HepG2 (cell line): ENCODE results near the gene RAPGEF5. TPM values are rescaled to one million over a fixed set of nuclear protein-coding genes. Genes with fewer than 3 reads are reported as not detected.

Experiments used
- AKNA ChIP-seq: sonication (generic); formaldehyde crosslinking; IDR thresholded peaks from 2 replicates; pipeline ENCODE4 v1.4.0; 2020; ENCODE audit warnings: missing genetic modification reagents, borderline replicate concordance
- BCL3 ChIP-seq: sonication (generic); formaldehyde crosslinking; IDR thresholded peaks from 2 replicates; pipeline ENCODE4 v1.5.1; 2020; ENCODE audit warnings: mild to moderate bottlenecking, missing genetic modification reagents, moderate library complexity
- CEBPB ChIP-seq: IDR thresholded peaks from 2 replicates; pipeline ENCODE4 v1.6.1; 2011; ENCODE audit warnings: low read depth, low read length, improper control_type of control experiment, borderline replicate concordance
- FOXA1 ChIP-seq, 2 experiments: fragments of 450-650 bp in 1 of 2; sonication (generic) in 1 of 2; formaldehyde crosslinking in 1 of 2; IDR thresholded peaks; 2 replicates each; pipeline versions ENCODE4 v1.4.0 to v1.6.1; 2016 to 2020; ENCODE audit warnings: missing genetic modification reagents in 1 of 2
- HMG20A ChIP-seq: IDR thresholded peaks from 2 replicates; pipeline ENCODE4 v1.6.1; 2016; ENCODE audit warnings: borderline replicate concordance
- NFYB ChIP-seq: sonication (generic); formaldehyde crosslinking; IDR thresholded peaks from 2 replicates; pipeline ENCODE4 v1.4.0; 2020; ENCODE audit warnings: missing genetic modification reagents
- NR3C1 ChIP-seq: sonication (generic); formaldehyde crosslinking; IDR thresholded peaks from 2 replicates; pipeline ENCODE4 v1.4.0; 2020; ENCODE audit warnings: missing genetic modification reagents
- SKI ChIP-seq: fragments of 450-650 bp; IDR thresholded peaks from one replicate; pipeline ENCODE4 v1.6.1; 2018; ENCODE audit warnings: mild to moderate bottlenecking; ENCODE audit not compliant: partially characterized antibody
- SRSF4 ChIP-seq: fragments of 200-400 bp; formaldehyde crosslinking; IDR thresholded peaks from one replicate; pipeline ENCODE4 v1.6.1; 2018; ENCODE audit warnings: mild to moderate bottlenecking, low read depth, low read length, moderate library complexity; ENCODE audit not compliant: poor library complexity, severe bottlenecking
- THRA ChIP-seq: sonication (generic); formaldehyde crosslinking; IDR thresholded peaks from 2 replicates; pipeline ENCODE4 v1.4.0; 2020; ENCODE audit warnings: missing genetic modification reagents, borderline replicate concordance
- ZNF577 ChIP-seq: sonication (generic); formaldehyde crosslinking; IDR thresholded peaks from 2 replicates; pipeline ENCODE4 v1.4.0; 2020; ENCODE audit warnings: mild to moderate bottlenecking, low read depth, missing genetic modification reagents, borderline replicate concordance
- ZNF607 ChIP-seq: sonication (generic); formaldehyde crosslinking; IDR thresholded peaks from 2 replicates; pipeline ENCODE4 v1.5.1; 2020; ENCODE audit warnings: missing genetic modification reagents, mild to moderate bottlenecking, borderline replicate concordance
- ZNF800 ChIP-seq: sonication (generic); formaldehyde crosslinking; IDR thresholded peaks from 2 replicates; pipeline ENCODE4 v1.4.0; 2020; ENCODE audit warnings: missing genetic modification reagents
- ZNF816 ChIP-seq: sonication (generic); formaldehyde crosslinking; IDR thresholded peaks from 2 replicates; pipeline ENCODE4 v1.8.0; 2022; ENCODE audit warnings: missing genetic modification reagents, mild to moderate bottlenecking, borderline replicate concordance
- polyA plus RNA-seq, 8 experiments: library from polyadenylated mRNA; depleted of rRNA in 3 of 8; stranded (reverse) in 7 of 8; unstranded in 1 of 8; fragments of >200 nt; fragmentation: Illumina TruSeq in 4 of 8; extraction: Trizol in 4 of 8; gene quantifications; 2 replicates each; pipeline versions ENCODE4 v1.2.1 to v1.2.3, GENCODE V29; 2011 to 2016; ENCODE audit warnings: low read depth in 4 of 8, missing spikeins in 1 of 8, mixed read lengths in 1 of 8; ENCODE audit not compliant: insufficient read depth in 1 of 8
- total RNA-seq, 5 experiments: library from RNA; depleted of rRNA; stranded (reverse); fragments of >200 nt; fragmentation: Illumina TruSeq; extraction: Trizol; gene quantifications; 2 replicates each; pipeline ENCODE4 v1.2.3, GENCODE V29; 2016; ENCODE audit warnings: low read depth in 1 of 5
- TF ChIP-seq, protein P1 (sequence below): IDR thresholded peaks from 2 replicates; pipeline ENCODE4 v1.4.0; 2020; ENCODE audit warnings: mild to moderate bottlenecking, missing genetic modification reagents

The RAPGEF5 gene
- total and polyA plus RNA-seq, 2 of the 13 experiments (the other 11 are each of a cell fraction or from before 2014, with no cell fraction given), result 17.1 to 23.4 TPM

- TF ChIP-seq FOXA1 (IDR thresholded peaks at IDR 0.05) (no peak), FOXA1 (CRISPR knock-in tag; IDR thresholded peaks at IDR 0.05) (peak; percentile 17; the same call in 1 of the 2 replicates), BCL3 (CRISPR knock-in tag) (no peak), NR3C1 (CRISPR knock-in tag) (no peak), NFYB (no peak), THRA (CRISPR knock-in tag) (no peak), AKNA (CRISPR knock-in tag) (no peak), HMG20A (CRISPR knock-in tag) (no peak), CEBPB (no peak), ZNF577 (CRISPR knock-in tag) (no peak), ZNF607 (no peak), ZNF800 (CRISPR knock-in tag) (no peak), ZNF816 (no peak), SKI (no peak), SRSF4 (no peak)
- TF ChIP-seq, protein P1, sequence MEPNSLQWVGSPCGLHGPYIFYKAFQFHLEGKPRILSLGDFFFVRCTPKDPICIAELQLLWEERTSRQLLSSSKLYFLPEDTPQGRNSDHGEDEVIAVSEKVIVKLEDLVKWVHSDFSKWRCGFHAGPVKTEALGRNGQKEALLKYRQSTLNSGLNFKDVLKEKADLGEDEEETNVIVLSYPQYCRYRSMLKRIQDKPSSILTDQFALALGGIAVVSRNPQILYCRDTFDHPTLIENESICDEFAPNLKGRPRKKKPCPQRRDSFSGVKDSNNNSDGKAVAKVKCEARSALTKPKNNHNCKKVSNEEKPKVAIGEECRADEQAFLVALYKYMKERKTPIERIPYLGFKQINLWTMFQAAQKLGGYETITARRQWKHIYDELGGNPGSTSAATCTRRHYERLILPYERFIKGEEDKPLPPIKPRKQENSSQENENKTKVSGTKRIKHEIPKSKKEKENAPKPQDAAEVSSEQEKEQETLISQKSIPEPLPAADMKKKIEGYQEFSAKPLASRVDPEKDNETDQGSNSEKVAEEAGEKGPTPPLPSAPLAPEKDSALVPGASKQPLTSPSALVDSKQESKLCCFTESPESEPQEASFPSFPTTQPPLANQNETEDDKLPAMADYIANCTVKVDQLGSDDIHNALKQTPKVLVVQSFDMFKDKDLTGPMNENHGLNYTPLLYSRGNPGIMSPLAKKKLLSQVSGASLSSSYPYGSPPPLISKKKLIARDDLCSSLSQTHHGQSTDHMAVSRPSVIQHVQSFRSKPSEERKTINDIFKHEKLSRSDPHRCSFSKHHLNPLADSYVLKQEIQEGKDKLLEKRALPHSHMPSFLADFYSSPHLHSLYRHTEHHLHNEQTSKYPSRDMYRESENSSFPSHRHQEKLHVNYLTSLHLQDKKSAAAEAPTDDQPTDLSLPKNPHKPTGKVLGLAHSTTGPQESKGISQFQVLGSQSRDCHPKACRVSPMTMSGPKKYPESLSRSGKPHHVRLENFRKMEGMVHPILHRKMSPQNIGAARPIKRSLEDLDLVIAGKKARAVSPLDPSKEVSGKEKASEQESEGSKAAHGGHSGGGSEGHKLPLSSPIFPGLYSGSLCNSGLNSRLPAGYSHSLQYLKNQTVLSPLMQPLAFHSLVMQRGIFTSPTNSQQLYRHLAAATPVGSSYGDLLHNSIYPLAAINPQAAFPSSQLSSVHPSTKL (CRISPR knock-in tag), result 0 out of 2 replicates have a peak, but pooled peaks have one; percentile 17
- TF ChIP-seq, all 625 proteins: peak for 4
Measured at GRCh38 chr7:22361795-22362194, 4.8 kb upstream of the RAPGEF5 start (continued).
